H9 (cell line): ENCODE results near the gene PIP5KL1. TPM values are rescaled to one million over a fixed set of nuclear protein-coding genes. Genes with fewer than 3 reads are reported as not detected.

Source experiments
- DNase-seq: peaks from one replicate; pipeline ENCODE4 v3.0.0-alpha.2; 2017
- H2AFZ ChIP-seq: one replicate; pipeline ENCODE4 v1.6.1; 2013; ENCODE audit warnings: mild to moderate bottlenecking, low read length, control low read depth, moderate library complexity
- H2AK5ac ChIP-seq: 2 replicates; pipeline ENCODE4 v1.6.1; 2013; ENCODE audit warnings: low read length, control low read depth, mixed read lengths; ENCODE audit not compliant: insufficient read length
- H2BK120ac ChIP-seq: one replicate; pipeline ENCODE4 v1.6.1; 2013; ENCODE audit warnings: low read depth, mild to moderate bottlenecking, low read length, control low read depth, inconsistent platforms; ENCODE audit not compliant: poor library complexity, severe bottlenecking
- H2BK12ac ChIP-seq: 2 replicates; pipeline ENCODE4 v1.6.1; 2013; ENCODE audit warnings: low read length, control low read depth, mixed read lengths, low read depth; ENCODE audit not compliant: insufficient read length
- H2BK15ac ChIP-seq: 2 replicates; pipeline ENCODE4 v1.6.1; 2013; ENCODE audit warnings: low read depth, low read length, control low read depth
- H2BK20ac ChIP-seq: one replicate; pipeline ENCODE4 v1.6.1; 2013; ENCODE audit warnings: low read depth, mild to moderate bottlenecking, low read length, control low read depth, inconsistent platforms; ENCODE audit not compliant: poor library complexity, severe bottlenecking
- H2BK5ac ChIP-seq: 2 replicates; pipeline ENCODE4 v1.6.1; 2013; ENCODE audit warnings: low read length, control low read depth, mixed read lengths; ENCODE audit not compliant: insufficient read length
- H3K14ac ChIP-seq: 2 replicates; pipeline ENCODE4 v1.6.1; 2013; ENCODE audit warnings: low read length, control low read depth; ENCODE audit not compliant: insufficient read depth
- H3K18ac ChIP-seq: 2 replicates; pipeline ENCODE4 v1.6.1; 2013; ENCODE audit warnings: low read depth, mild to moderate bottlenecking, mixed read lengths, low read length, control low read depth; ENCODE audit not compliant: insufficient read length
- H3K23ac ChIP-seq: 2 replicates; pipeline ENCODE4 v1.6.1; 2013; ENCODE audit warnings: low read length, control low read depth, mixed read lengths, low read depth; ENCODE audit not compliant: insufficient read length
- H3K23me2 ChIP-seq: 2 replicates; pipeline ENCODE4 v1.6.1; 2013; ENCODE audit warnings: low read depth, mild to moderate bottlenecking, mixed read lengths, low read length, control low read depth; ENCODE audit not compliant: insufficient read length, poor library complexity, severe bottlenecking
- H3K27ac ChIP-seq: 2 replicates; pipeline ENCODE4 v1.5.1; 2013; ENCODE audit warnings: low read length, control low read depth, mixed read lengths, low read depth; ENCODE audit not compliant: insufficient read length
- H3K27me3 ChIP-seq: 2 replicates; pipeline ENCODE4 v1.6.1; 2013; ENCODE audit warnings: low read length, control low read depth, inconsistent platforms; ENCODE audit not compliant: insufficient read depth
- H3K4ac ChIP-seq: 2 replicates; pipeline ENCODE4 v1.6.1; 2013; ENCODE audit warnings: low read depth, mild to moderate bottlenecking, control low read depth, inconsistent platforms, low read length, moderate library complexity
- H3K4me1 ChIP-seq: 2 replicates; pipeline ENCODE4 v1.6.1; 2013; ENCODE audit warnings: low read length, control low read depth, inconsistent platforms; ENCODE audit not compliant: insufficient read depth
- H3K4me2 ChIP-seq: 2 replicates; pipeline ENCODE4 v1.6.1; 2013; ENCODE audit warnings: low read length, control low read depth, mixed read lengths; ENCODE audit not compliant: insufficient read length, insufficient read depth
- H3K56ac ChIP-seq: 2 replicates; pipeline ENCODE4 v1.6.1; 2013; ENCODE audit warnings: low read depth, mild to moderate bottlenecking, mixed read lengths, low read length, control low read depth; ENCODE audit not compliant: insufficient read length
- H3K79me1 ChIP-seq: 2 replicates; pipeline ENCODE4 v1.6.1; 2013; ENCODE audit warnings: low read depth, mild to moderate bottlenecking, moderate library complexity, low read length, control low read depth, inconsistent platforms; ENCODE audit not compliant: insufficient read depth, poor library complexity, severe bottlenecking
- H3K79me2 ChIP-seq: 2 replicates; pipeline ENCODE4 v1.6.1; 2013; ENCODE audit warnings: low read length, control low read depth, inconsistent platforms; ENCODE audit not compliant: insufficient read depth
- H3K9ac ChIP-seq: 2 replicates; pipeline ENCODE4 v1.6.1; 2013; ENCODE audit warnings: low read length, control low read depth, mixed read lengths; ENCODE audit not compliant: insufficient read length; ENCODE audit errors: extremely low read depth
- H3K9me3 ChIP-seq: one replicate; pipeline ENCODE4 v1.6.1; 2013; ENCODE audit warnings: low read depth, low read length, inconsistent platforms; ENCODE audit not compliant: control insufficient read depth
- H3T11ph ChIP-seq: one replicate; pipeline ENCODE4 v1.6.1; 2013; ENCODE audit warnings: mild to moderate bottlenecking, low read length, control low read depth, inconsistent platforms
- H4K20me1 ChIP-seq: one replicate; pipeline ENCODE4 v1.6.1; 2013; ENCODE audit not compliant: control insufficient read depth, insufficient read length, insufficient read depth
- H4K5ac ChIP-seq: 2 replicates; pipeline ENCODE4 v1.6.1; 2013; ENCODE audit warnings: low read depth, mild to moderate bottlenecking, mixed read lengths, low read length, control low read depth; ENCODE audit not compliant: insufficient read length
- H4K8ac ChIP-seq: replicated peaks from 2 replicates; pipeline ENCODE4 v1.6.1; 2013; ENCODE audit warnings: low read length, control low read depth, mixed read lengths, low read depth; ENCODE audit not compliant: insufficient read length
- H4K91ac ChIP-seq: 2 replicates; pipeline ENCODE4 v1.6.1; 2013; ENCODE audit warnings: low read depth, mild to moderate bottlenecking, moderate library complexity, mixed read lengths, low read length, control low read depth; ENCODE audit not compliant: insufficient read length
- H3K27ac Mint-ChIP-seq, 3 experiments: 2 replicates in 2 of 3; 3 replicates in 1 of 3; pipeline ENCODE4 v1.8.0; 2020 to 2021; ENCODE audit warnings: mixed read lengths in 3 of 3, mild to moderate bottlenecking in 1 of 3, moderate library complexity in 1 of 3
- H3K27me3 Mint-ChIP-seq: 2 replicates; pipeline ENCODE4 v1.8.0; 2021; ENCODE audit warnings: low read depth, mild to moderate bottlenecking, moderate library complexity, mixed read lengths
- H3K36me3 Mint-ChIP-seq, 3 experiments: 2 replicates in 2 of 3; 3 replicates in 1 of 3; pipeline ENCODE4 v1.8.0; 2020 to 2021; ENCODE audit warnings: low read depth in 3 of 3, mixed read lengths in 3 of 3; ENCODE audit not compliant: insufficient read depth in 1 of 3
- H3K4me1 Mint-ChIP-seq, 2 experiments: 2 replicates each; pipeline ENCODE4 v1.8.0; 2020; ENCODE audit warnings: mixed read lengths in 2 of 2
- H3K4me3 Mint-ChIP-seq, 2 experiments: 2 replicates in 1 of 2; 3 replicates in 1 of 2; pipeline ENCODE4 v1.8.0; 2020 to 2021; ENCODE audit warnings: mild to moderate bottlenecking in 2 of 2, mixed read lengths in 2 of 2, moderate library complexity in 1 of 2
- H3K9me3 Mint-ChIP-seq, 2 experiments: 2 replicates in 1 of 2; 3 replicates in 1 of 2; pipeline ENCODE4 v1.8.0; 2020; ENCODE audit warnings: mild to moderate bottlenecking in 2 of 2, mixed read lengths in 2 of 2, moderate library complexity in 1 of 2
- WGBS: extraction: QIAGEN DNeasy Blood & Tissue Kit; methylation state at CpG from one replicate; pipeline ENCODE4 v1.1.7; 2013; ENCODE audit warnings: missing lambda C conversion rate, low lambda C conversion rate, mixed read lengths; ENCODE audit not compliant: insufficient read length; ENCODE audit errors: extremely low coverage; 5-methylcytosine and 5-hydroxymethylcytosine counted together
- total RNA-seq: library from RNA; stranded (reverse); gene quantifications from 2 replicates; pipeline ENCODE4 v1.2.1, GENCODE V29; 2021
- TF ChIP-seq, protein P1 (sequence below): fragments of 200-600 bp; sonication (generic); conservative IDR thresholded peaks from 3 replicates; pipeline ENCODE4 v1.8.0; 2021; ENCODE audit warnings: antibody characterized with exemption, mild to moderate bottlenecking

Gene PIP5KL1
- total RNA-seq, 1 experiment from 2014 or later: 11.6 TPM

DNA sequence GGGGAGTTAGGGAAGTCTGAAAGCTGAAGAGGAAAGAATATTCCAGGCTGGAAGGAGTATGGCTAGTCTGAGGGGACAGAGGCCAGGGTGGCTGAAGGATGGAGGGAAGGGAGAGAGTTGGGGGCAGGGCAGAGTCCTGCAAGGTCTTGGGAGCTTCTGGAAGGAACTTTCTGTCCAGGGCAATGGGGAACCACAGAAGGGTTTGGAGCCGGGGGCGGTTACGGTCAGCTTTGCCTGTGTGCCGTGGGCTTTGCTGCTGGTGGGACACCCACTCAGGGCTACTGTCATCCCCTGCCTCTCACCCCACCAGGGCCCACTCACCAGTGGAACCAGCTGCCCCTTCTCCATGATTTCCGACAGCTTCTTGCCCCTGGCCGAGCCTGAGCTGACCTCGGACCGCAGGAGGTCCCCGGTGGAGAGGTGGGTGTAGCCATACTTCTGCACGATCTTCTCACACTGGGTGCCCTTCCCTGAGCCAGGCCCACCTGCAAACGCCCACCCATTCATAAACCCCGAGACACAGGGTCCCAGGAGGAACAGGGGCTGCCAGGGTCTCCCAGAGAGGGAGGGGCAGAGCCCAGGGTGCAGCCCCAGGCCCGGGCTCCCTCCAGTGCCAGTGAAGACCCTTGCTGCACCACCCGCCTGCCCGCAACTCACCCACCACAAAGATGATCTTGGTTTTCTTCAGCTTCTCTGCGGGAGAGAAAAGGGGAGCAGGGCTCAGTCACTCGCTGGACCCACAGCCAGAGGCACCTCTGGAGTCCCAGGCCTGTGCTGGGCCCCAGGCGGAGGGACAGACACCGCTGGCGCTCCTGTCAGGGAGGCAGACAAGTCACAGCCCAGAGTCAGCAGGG, 58.0 kb downstream of the PIP5KL1 start:
- H2BK5ac ChIP-seq: no peak overlapping the region
- Mint-ChIP-seq H3K27ac (no peak overlapping the region), H3K4me3 (no peak overlapping the region)

More for the DNA sequence above, 58.0 kb downstream of the PIP5KL1 start:
- Histone ChIP-seq H3K9me3 (no peaks in the 10 kb centered on the region), H3K9ac (no peak overlapping the region), H3K4ac (no peak overlapping the region), H4K20me1 (no peaks in the 10 kb centered on the region), H3T11ph (no peak overlapping the region), H4K91ac (no peak overlapping the region), H3K4me1 (no peaks in the 10 kb centered on the region), H3K23ac (no peak overlapping the region), H2BK12ac (no peak overlapping the region), H2BK20ac (no peak overlapping the region), H4K8ac (no peak overlapping the region), H3K18ac (no peak overlapping the region), H2AK5ac (no peak overlapping the region), H3K27me3 (no peaks in the 10 kb centered on the region), H3K14ac (no peak overlapping the region), H4K5ac (no peak overlapping the region), H2BK120ac (no peak overlapping the region), H3K27ac (no peak overlapping the region), H3K4me2 (no peak overlapping the region), H3K79me2 (no peaks in the 10 kb centered on the region), H3K23me2 (peaks cover 6% of the 10 kb centered on the region), H3K79me1 (no peaks in the 10 kb centered on the region), H2BK15ac (no peak overlapping the region), H2AFZ (no peak overlapping the region), H3K56ac (no peak overlapping the region)
- H3K4me1 Mint-ChIP-seq: peaks cover 6 to 16% of the 10 kb centered on the region in 2 experiments; a peak in 3 of 4 replicates
- H3K9me3 Mint-ChIP-seq: no peaks in the 10 kb centered on the region
- DNase-seq: no peak
- H3K27me3 Mint-ChIP-seq: no peaks in the 10 kb centered on the region
- TF ChIP-seq, protein P1, sequence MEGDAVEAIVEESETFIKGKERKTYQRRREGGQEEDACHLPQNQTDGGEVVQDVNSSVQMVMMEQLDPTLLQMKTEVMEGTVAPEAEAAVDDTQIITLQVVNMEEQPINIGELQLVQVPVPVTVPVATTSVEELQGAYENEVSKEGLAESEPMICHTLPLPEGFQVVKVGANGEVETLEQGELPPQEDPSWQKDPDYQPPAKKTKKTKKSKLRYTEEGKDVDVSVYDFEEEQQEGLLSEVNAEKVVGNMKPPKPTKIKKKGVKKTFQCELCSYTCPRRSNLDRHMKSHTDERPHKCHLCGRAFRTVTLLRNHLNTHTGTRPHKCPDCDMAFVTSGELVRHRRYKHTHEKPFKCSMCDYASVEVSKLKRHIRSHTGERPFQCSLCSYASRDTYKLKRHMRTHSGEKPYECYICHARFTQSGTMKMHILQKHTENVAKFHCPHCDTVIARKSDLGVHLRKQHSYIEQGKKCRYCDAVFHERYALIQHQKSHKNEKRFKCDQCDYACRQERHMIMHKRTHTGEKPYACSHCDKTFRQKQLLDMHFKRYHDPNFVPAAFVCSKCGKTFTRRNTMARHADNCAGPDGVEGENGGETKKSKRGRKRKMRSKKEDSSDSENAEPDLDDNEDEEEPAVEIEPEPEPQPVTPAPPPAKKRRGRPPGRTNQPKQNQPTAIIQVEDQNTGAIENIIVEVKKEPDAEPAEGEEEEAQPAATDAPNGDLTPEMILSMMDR: no peak
- no CpG with 5 or more reads among the region's 20 CpGs for WGBS
- H3K36me3 Mint-ChIP-seq: peaks cover 0 to 9% (median 0%) of the 10 kb centered on the region in 3 experiments; a peak in 4 of 7 replicates
